IMR-90 (cell line): ENCODE results near the gene CEP68. TPM values are rescaled to one million over a fixed set of nuclear protein-coding genes. Genes with fewer than 3 reads are reported as not detected.

Experiments used
- ATAC-seq: fragments of 200-7000 bp; cut with Tn5 transposase; 2 replicates; pipeline ENCODE4 v1.9.1; 2020; ENCODE audit warnings: low read depth, mild to moderate bottlenecking, moderate library complexity
- BruUV-seq: library from RNA; stranded (reverse); fragments of 400-500 nt; replicated peaks from 2 replicates; lab custom pipeline; 2021; lab: Mats Ljungman, UMichigan
- CTCF ChIA-PET: fragments of 300-600 bp; formaldehyde crosslinking; extraction: SDS; loops from one replicate; lab custom pipeline; 2021; ENCODE audit warnings: antibody characterized with exemption; lab: Yijun Ruan, JAX
- POLR2A ChIA-PET: fragments of 300-600 bp; sonication (Branson Sonifier 250); formaldehyde crosslinking; loops from one replicate; lab custom pipeline; 2022; ENCODE audit warnings: antibody characterized with exemption; ENCODE audit not compliant: unreplicated experiment; lab: Charles Lee
- DNase-seq: peaks from one replicate; pipeline ENCODE4 v3.0.0; 2013
- H2AFZ ChIP-seq: replicated peaks from 2 replicates; pipeline ENCODE3; 2013; ENCODE audit warnings: low read length, mild to moderate bottlenecking; ENCODE audit not compliant: poor library complexity
- H2AK5ac ChIP-seq: 2 replicates; pipeline ENCODE4 v1.6.1; 2013; ENCODE audit warnings: low read depth, low read length, inconsistent platforms
- H2AK9ac ChIP-seq: replicated peaks from 2 replicates; pipeline ENCODE3; 2013; ENCODE audit warnings: mild to moderate bottlenecking, low read depth, low read length, moderate library complexity; ENCODE audit not compliant: poor library complexity
- H2BK120ac ChIP-seq: 2 replicates; pipeline ENCODE4 v1.6.1; 2013; ENCODE audit warnings: low read depth, low read length, inconsistent platforms
- H2BK15ac ChIP-seq: 3 replicates; pipeline ENCODE4 v1.6.1; 2013; ENCODE audit warnings: low read depth, low read length, inconsistent platforms
- H2BK20ac ChIP-seq: 2 replicates; pipeline ENCODE4 v1.6.1; 2013; ENCODE audit warnings: low read depth, mild to moderate bottlenecking, inconsistent platforms, low read length, moderate library complexity
- H2BK5ac ChIP-seq: 2 replicates; pipeline ENCODE4 v1.6.1; 2013; ENCODE audit warnings: mild to moderate bottlenecking, low read depth, low read length, inconsistent platforms; ENCODE audit not compliant: poor library complexity, severe bottlenecking
- H3K14ac ChIP-seq: replicated peaks from 2 replicates; pipeline ENCODE4 v1.6.1; 2013; ENCODE audit warnings: low read depth, low read length, inconsistent platforms
- H3K18ac ChIP-seq: 2 replicates; pipeline ENCODE4 v1.6.1; 2013; ENCODE audit warnings: low read depth, low read length, control low read depth
- H3K23ac ChIP-seq: 2 replicates; pipeline ENCODE4 v1.6.1; 2013; ENCODE audit warnings: low read depth, low read length, inconsistent platforms
- H3K27ac ChIP-seq: 2 replicates; pipeline ENCODE4 v1.5.1; 2013; ENCODE audit warnings: mild to moderate bottlenecking, control low read depth, low read length; ENCODE audit not compliant: insufficient read depth
- H3K27me3 ChIP-seq: 2 replicates; pipeline ENCODE4 v1.6.1; 2013; ENCODE audit warnings: low read length; ENCODE audit not compliant: control insufficient read depth, insufficient read depth
- H3K36me3 ChIP-seq: 2 replicates; pipeline ENCODE4 v1.6.1; 2013; ENCODE audit warnings: low read length, mixed read lengths; ENCODE audit not compliant: control insufficient read depth, insufficient read depth
- H3K4ac ChIP-seq: 2 replicates; pipeline ENCODE4 v1.6.1; 2013; ENCODE audit warnings: low read depth, low read length, inconsistent platforms
- H3K4me1 ChIP-seq: 2 replicates; pipeline ENCODE4 v1.6.1; 2013; ENCODE audit warnings: low read length, mixed read lengths; ENCODE audit not compliant: control insufficient read depth, insufficient read depth
- H3K4me2 ChIP-seq: 2 replicates; pipeline ENCODE4 v1.6.1; 2013; ENCODE audit warnings: low read depth, mild to moderate bottlenecking, control low read depth, low read length, moderate library complexity
- H3K4me3 ChIP-seq: 2 replicates; pipeline ENCODE4 v1.5.1; 2013; ENCODE audit warnings: low read depth, mild to moderate bottlenecking, control low read depth, low read length, moderate library complexity; ENCODE audit not compliant: insufficient read depth
- H3K56ac ChIP-seq: 2 replicates; pipeline ENCODE4 v1.6.1; 2013; ENCODE audit warnings: low read length, inconsistent platforms; ENCODE audit not compliant: insufficient read depth; ENCODE audit errors: extremely low read depth
- H3K79me1 ChIP-seq, 2 experiments: 2 replicates each; pipeline ENCODE4 v1.6.1; 2013; ENCODE audit warnings: low read length in 2 of 2, inconsistent platforms in 1 of 2, low read depth in 1 of 2
- H3K9ac ChIP-seq: 2 replicates; pipeline ENCODE4 v1.6.1; 2013; ENCODE audit warnings: low read depth, low read length, control low read depth
- H3K9me1 ChIP-seq: 2 replicates; pipeline ENCODE4 v1.6.1; 2013; ENCODE audit warnings: low read length, inconsistent platforms; ENCODE audit not compliant: insufficient read depth
- H3K9me3 ChIP-seq: 2 replicates; pipeline ENCODE4 v1.6.1; 2013; ENCODE audit warnings: low read length; ENCODE audit not compliant: control insufficient read depth, insufficient read depth
- H4K20me1 ChIP-seq: 2 replicates; pipeline ENCODE4 v1.6.1; 2013; ENCODE audit warnings: low read length, inconsistent platforms; ENCODE audit not compliant: insufficient read depth
- H4K5ac ChIP-seq: 2 replicates; pipeline ENCODE4 v1.6.1; 2013; ENCODE audit warnings: mild to moderate bottlenecking, low read depth, low read length, control low read depth
- H4K8ac ChIP-seq, 2 experiments: 2 replicates each; pipeline ENCODE4 v1.6.1; 2013; ENCODE audit warnings: low read depth in 2 of 2, low read length in 2 of 2, control low read depth in 1 of 2, inconsistent platforms in 1 of 2
- H4K91ac ChIP-seq: 2 replicates; pipeline ENCODE4 v1.6.1; 2013; ENCODE audit warnings: low read depth, low read length, inconsistent platforms; ENCODE audit not compliant: insufficient read depth
- CEBPB ChIP-seq: IDR thresholded peaks from 2 replicates; pipeline ENCODE4 v1.6.1; 2012; ENCODE audit warnings: low read depth, low read length, improper control_type of control experiment
- CHD1 ChIP-seq: IDR thresholded peaks from 2 replicates; pipeline ENCODE4 v1.6.1; 2012; ENCODE audit warnings: low read depth, low read length, improper control_type of control experiment
- MAZ ChIP-seq: IDR thresholded peaks from 2 replicates; pipeline ENCODE4 v1.6.1; 2012; ENCODE audit warnings: low read depth, mild to moderate bottlenecking, low read length, improper control_type of control experiment, moderate library complexity, borderline replicate concordance
- MXI1 ChIP-seq: IDR thresholded peaks from 2 replicates; pipeline ENCODE4 v1.6.1; 2012; ENCODE audit warnings: low read depth, mild to moderate bottlenecking, low read length, moderate library complexity, borderline replicate concordance
- NFE2L2 ChIP-seq: fragments of 150-350 bp; IDR thresholded peaks from 2 replicates; pipeline ENCODE4 v1.6.1; 2016; ENCODE audit warnings: low read depth, mild to moderate bottlenecking, low read length
- POLR2A ChIP-seq: IDR thresholded peaks from 2 replicates; pipeline ENCODE4 v1.6.1; 2012; ENCODE audit warnings: mild to moderate bottlenecking, low read depth, low read length
- RAD21 ChIP-seq: IDR thresholded peaks from 2 replicates; pipeline ENCODE4 v1.6.1; 2012; ENCODE audit warnings: low read length, improper control_type of control experiment
- SMC3 ChIP-seq: fragments of 150-350 bp; IDR thresholded peaks from 2 replicates; pipeline ENCODE4 v1.6.1; 2016; ENCODE audit warnings: low read depth, mild to moderate bottlenecking, antibody characterized with exemption, low read length, moderate library complexity
- WGBS, 2 experiments: methylation state at CpG; one replicate each; pipeline versions ENCODE4 v1.1.5 to v1.1.7; 2013; ENCODE audit warnings: missing lambda C conversion rate in 2 of 2; ENCODE audit not compliant: insufficient read length in 1 of 2; ENCODE audit errors: extremely low coverage in 2 of 2; 5-methylcytosine and 5-hydroxymethylcytosine counted together
- dilution Hi-C: fragments of 300-500 bp; cut with HindIII; formaldehyde crosslinking; loops from one replicate; pipeline ENCODE4 v1.14.3; 2018; ENCODE audit warnings: low sequenced_read_pairs; ENCODE audit not compliant: unreplicated experiment
- in situ Hi-C: fragments of 300-500 bp; cut with MboI; formaldehyde crosslinking; loops from 3 replicates; pipeline ENCODE4 v1.14.3; 2019; ENCODE audit warnings: low sequenced_read_pairs, inconsistent platforms, mixed read lengths
- intact Hi-C: fragments of 100-400 bp; cut with micrococcal nuclease; formaldehyde crosslinking; loops from 2 replicates; pipeline ENCODE4 v1.10.0; 2022
- polyA plus RNA-seq, 3 experiments: library from polyadenylated mRNA; depleted of rRNA; stranded (reverse); fragments of >200 nt; gene quantifications; 2 replicates each; pipeline ENCODE4 v1.2.3, GENCODE V29; 2012; ENCODE audit warnings: low replicate concordance in 1 of 3
- total RNA-seq: library from RNA; depleted of rRNA; stranded (reverse); fragments of >200 nt; gene quantifications from 2 replicates; pipeline ENCODE4 v1.2.3, GENCODE V29; 2012
- TF ChIP-seq, protein P1 (sequence below): conservative IDR thresholded peaks from 2 replicates; pipeline ENCODE4 v1.5.1; 2012; ENCODE audit warnings: mild to moderate bottlenecking, low read depth, low read length, improper control_type of control experiment
- TF ChIP-seq, protein P2 (sequence below): fragments of 150-350 bp; IDR thresholded peaks from 2 replicates; pipeline ENCODE4 v1.6.1; 2016; ENCODE audit warnings: low read depth, mild to moderate bottlenecking, low read length, moderate library complexity, borderline replicate concordance

The CEP68 gene
- total and polyA plus RNA-seq, 2 of the 4 experiments (the other 2 are of a cell fraction), result 5.5 to 5.6 TPM

DNA sequence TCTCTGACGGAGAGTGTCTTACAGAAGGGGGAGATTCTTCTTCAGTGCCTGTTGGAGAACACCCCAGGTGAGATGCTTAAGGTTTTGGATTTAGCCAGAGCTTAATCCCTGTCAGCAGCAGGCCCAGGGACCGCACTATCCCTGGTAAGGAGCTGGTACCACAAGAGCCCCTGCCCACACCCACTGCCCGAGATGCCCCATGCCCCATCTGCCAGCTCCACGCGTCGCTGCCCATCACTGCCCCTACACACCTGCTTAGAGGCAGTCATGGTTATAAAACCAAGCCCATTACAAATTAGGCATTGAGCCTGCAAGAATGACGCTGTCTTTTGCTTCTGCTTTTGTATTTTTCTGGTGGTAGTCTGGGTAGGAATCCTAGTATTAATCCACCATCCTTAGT lies 21.7 kb downstream of the CEP68 start:
- in situ Hi-C loops, result no loop called here
- H3K4ac ChIP-seq, result no peak overlapping the region
- H2BK15ac ChIP-seq, result no peak overlapping the region
- ChIA-PET POLR2A (no interaction called here), CTCF (no interaction called here)
- peak overlapping the region; percentile 4; the same call in 1 of the 2 replicates for H2AK5ac ChIP-seq
- H4K91ac ChIP-seq, result no peak overlapping the region
- no peak overlapping the region for H4K5ac ChIP-seq
- H2BK5ac ChIP-seq, result no peak overlapping the region
- H2BK120ac ChIP-seq, result no peak overlapping the region
- H3K27ac ChIP-seq, result no peak overlapping the region
- H3K9me1 ChIP-seq, result peaks cover 15% of the 10 kb centered on the region
- H3K4me3 ChIP-seq, result no peak overlapping the region
- H2AK9ac ChIP-seq, result no peak overlapping the region
- no peak overlapping the region for H3K56ac ChIP-seq
- TF ChIP-seq MAZ (no peak), CHD1 (no peak), NFE2L2 (no peak), MXI1 (no peak), CEBPB (no peak), RAD21 (no peak), POLR2A (no peak), SMC3 (no peak)
- TF ChIP-seq, protein P1, sequence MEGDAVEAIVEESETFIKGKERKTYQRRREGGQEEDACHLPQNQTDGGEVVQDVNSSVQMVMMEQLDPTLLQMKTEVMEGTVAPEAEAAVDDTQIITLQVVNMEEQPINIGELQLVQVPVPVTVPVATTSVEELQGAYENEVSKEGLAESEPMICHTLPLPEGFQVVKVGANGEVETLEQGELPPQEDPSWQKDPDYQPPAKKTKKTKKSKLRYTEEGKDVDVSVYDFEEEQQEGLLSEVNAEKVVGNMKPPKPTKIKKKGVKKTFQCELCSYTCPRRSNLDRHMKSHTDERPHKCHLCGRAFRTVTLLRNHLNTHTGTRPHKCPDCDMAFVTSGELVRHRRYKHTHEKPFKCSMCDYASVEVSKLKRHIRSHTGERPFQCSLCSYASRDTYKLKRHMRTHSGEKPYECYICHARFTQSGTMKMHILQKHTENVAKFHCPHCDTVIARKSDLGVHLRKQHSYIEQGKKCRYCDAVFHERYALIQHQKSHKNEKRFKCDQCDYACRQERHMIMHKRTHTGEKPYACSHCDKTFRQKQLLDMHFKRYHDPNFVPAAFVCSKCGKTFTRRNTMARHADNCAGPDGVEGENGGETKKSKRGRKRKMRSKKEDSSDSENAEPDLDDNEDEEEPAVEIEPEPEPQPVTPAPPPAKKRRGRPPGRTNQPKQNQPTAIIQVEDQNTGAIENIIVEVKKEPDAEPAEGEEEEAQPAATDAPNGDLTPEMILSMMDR, result no peak
- TF ChIP-seq, protein P2, sequence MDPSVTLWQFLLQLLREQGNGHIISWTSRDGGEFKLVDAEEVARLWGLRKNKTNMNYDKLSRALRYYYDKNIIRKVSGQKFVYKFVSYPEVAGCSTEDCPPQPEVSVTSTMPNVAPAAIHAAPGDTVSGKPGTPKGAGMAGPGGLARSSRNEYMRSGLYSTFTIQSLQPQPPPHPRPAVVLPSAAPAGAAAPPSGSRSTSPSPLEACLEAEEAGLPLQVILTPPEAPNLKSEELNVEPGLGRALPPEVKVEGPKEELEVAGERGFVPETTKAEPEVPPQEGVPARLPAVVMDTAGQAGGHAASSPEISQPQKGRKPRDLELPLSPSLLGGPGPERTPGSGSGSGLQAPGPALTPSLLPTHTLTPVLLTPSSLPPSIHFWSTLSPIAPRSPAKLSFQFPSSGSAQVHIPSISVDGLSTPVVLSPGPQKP, result no peak
- H4K8ac ChIP-seq, result no peak overlapping the region
- intact Hi-C loops, result no loop called here
- 100% methylated on average over 1 of the region's 7 CpGs; no CpG with 5 or more reads in 1 of the 2 experiments for WGBS, 2 experiments
- no peak overlapping the region for H3K4me2 ChIP-seq
- no peak overlapping the region for H3K23ac ChIP-seq
- H2AFZ ChIP-seq, result no peak overlapping the region
- H2BK20ac ChIP-seq, result no peak overlapping the region
- peaks cover 13% of the 10 kb centered on the region for H3K4me1 ChIP-seq
- no peak overlapping the region for H3K14ac ChIP-seq
- dilution Hi-C loops, result no loop called here
- no TSS peak for BruUV-seq
- ATAC-seq (no peak), DNase-seq (no peak)
- H4K20me1 ChIP-seq, result peaks cover 50% of the 10 kb centered on the region
- H3K9me3 ChIP-seq, result no peaks in the 10 kb centered on the region
- H3K79me1 ChIP-seq, result peaks cover 16 to 72% of the 10 kb centered on the region in 2 experiments
- H3K27me3 ChIP-seq, result no peaks in the 10 kb centered on the region
- H3K9ac ChIP-seq, result no peak overlapping the region
- H3K18ac ChIP-seq, result no peak overlapping the region
- peaks cover 46% of the 10 kb centered on the region for H3K36me3 ChIP-seq
